ENCODE data around the gene F8.

- TF ChIP-seq CTCF (conservative IDR thresholded peaks at IDR 0.05; ENCODE audit: low read depth, low read length) (no peak), ELK1 (IDR thresholded peaks at IDR 0.05; ENCODE audit: borderline replicate concordance, low read depth, low read length) (no peak), MAFK (IDR thresholded peaks at IDR 0.05; ENCODE audit: low read depth, low read length) (no peak), USF2 (IDR thresholded peaks at IDR 0.05; ENCODE audit: low read depth, low read length) (no peak), POLR2A (IDR thresholded peaks at IDR 0.05; ENCODE audit: low read depth, low read length) (no peak), RAD21 (IDR thresholded peaks at IDR 0.05; ENCODE audit: low read length) (no peak), SMC3 (IDR thresholded peaks at IDR 0.05; ENCODE audit: low read depth, low read length) (no peak), RFX5 (IDR thresholded peaks at IDR 0.05; ENCODE audit: low read depth, low read length) (no peak), MXI1 (IDR thresholded peaks at IDR 0.05; ENCODE audit: borderline replicate concordance, low read depth, low read length) (no peak), MAZ (IDR thresholded peaks at IDR 0.05; ENCODE audit: borderline replicate concordance, low read depth, low read length) (no peak), CEBPB (IDR thresholded peaks at IDR 0.05; ENCODE audit: low read depth, low read length) (no peak)
These were observed 32.0 kb downstream of the F8 start for GRCh38 chrX:154990496-154990895.
